ENCODE measurements around the gene RFC1.

DNA sequence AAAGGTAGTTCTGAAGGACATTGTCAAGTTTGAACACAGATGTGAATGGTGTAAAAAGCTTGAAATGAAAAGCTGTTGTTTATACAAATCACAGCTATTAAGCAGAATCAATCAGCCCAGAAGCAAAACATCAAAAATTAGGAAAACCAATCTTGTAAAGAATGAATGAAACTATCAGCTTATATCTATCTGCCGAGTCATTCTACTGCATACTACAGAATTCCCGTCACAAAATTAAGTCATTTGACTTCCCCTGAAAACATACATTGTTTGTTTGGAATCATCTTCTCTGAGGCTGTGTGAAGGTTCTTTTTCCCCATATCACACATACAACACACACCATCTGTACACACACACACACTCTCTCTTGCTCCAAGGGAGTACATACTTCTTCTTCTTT is 80.3 kb downstream of the RFC1 start:
- TF ChIP-seq, protein P1, sequence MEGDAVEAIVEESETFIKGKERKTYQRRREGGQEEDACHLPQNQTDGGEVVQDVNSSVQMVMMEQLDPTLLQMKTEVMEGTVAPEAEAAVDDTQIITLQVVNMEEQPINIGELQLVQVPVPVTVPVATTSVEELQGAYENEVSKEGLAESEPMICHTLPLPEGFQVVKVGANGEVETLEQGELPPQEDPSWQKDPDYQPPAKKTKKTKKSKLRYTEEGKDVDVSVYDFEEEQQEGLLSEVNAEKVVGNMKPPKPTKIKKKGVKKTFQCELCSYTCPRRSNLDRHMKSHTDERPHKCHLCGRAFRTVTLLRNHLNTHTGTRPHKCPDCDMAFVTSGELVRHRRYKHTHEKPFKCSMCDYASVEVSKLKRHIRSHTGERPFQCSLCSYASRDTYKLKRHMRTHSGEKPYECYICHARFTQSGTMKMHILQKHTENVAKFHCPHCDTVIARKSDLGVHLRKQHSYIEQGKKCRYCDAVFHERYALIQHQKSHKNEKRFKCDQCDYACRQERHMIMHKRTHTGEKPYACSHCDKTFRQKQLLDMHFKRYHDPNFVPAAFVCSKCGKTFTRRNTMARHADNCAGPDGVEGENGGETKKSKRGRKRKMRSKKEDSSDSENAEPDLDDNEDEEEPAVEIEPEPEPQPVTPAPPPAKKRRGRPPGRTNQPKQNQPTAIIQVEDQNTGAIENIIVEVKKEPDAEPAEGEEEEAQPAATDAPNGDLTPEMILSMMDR (IDR thresholded peaks at IDR 0.05), result no peak
- no peak for TF ChIP-seq POLR2A (IDR thresholded peaks at IDR 0.05)

Measured in uterus (tissue), 2 donors.